LNCAP (cell line): Measurements from ENCODE around the gene TXLNG.

Experiments used
- TF ChIP-seq, protein P1 (sequence below): fragments of 450-650 bp; IDR thresholded peaks from 2 replicates; pipeline ENCODE4 v1.5.1; 2017; ENCODE audit warnings: mild to moderate bottlenecking

The TXLNG gene

DNA sequence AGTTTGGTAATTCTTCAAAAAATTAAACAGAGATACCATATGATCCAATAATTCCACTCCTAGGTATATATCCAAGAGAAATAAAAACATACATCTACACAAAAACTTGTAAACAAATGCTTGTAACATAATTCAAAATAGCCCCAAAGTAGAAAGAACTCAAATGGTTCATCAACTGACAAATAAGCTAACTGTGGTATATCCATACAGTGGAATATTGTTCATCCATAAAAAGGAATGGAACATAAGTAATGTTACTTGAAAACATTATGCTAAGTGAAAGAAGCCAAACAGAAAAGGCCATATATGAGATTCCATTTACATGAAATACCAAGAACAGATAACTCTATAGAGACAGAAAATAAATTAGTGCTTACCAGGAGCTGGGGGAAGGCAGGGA lies 70.5 kb downstream of the TXLNG start:
- TF ChIP-seq, protein P1, sequence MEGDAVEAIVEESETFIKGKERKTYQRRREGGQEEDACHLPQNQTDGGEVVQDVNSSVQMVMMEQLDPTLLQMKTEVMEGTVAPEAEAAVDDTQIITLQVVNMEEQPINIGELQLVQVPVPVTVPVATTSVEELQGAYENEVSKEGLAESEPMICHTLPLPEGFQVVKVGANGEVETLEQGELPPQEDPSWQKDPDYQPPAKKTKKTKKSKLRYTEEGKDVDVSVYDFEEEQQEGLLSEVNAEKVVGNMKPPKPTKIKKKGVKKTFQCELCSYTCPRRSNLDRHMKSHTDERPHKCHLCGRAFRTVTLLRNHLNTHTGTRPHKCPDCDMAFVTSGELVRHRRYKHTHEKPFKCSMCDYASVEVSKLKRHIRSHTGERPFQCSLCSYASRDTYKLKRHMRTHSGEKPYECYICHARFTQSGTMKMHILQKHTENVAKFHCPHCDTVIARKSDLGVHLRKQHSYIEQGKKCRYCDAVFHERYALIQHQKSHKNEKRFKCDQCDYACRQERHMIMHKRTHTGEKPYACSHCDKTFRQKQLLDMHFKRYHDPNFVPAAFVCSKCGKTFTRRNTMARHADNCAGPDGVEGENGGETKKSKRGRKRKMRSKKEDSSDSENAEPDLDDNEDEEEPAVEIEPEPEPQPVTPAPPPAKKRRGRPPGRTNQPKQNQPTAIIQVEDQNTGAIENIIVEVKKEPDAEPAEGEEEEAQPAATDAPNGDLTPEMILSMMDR = no peak

DNA sequence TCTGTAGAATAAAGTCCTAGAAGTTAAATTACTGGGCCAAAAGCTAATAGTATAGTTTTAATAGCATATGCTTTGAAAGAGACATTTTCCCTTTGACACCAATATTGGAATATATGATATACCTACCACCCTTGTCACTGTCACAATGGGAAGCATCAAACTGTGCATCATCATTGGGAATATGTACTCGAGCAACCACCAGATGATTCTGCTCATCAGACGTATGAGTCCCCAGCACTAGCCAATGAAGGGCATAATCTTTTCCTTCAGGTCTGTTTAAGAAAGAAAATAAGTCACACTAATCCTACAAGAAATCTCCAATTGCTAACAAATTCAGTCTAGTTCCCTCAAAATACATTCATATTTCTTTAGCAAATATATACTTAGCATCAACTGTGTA lies 76.6 kb downstream of the TXLNG start:
- TF ChIP-seq, protein P1 = no peak

DNA sequence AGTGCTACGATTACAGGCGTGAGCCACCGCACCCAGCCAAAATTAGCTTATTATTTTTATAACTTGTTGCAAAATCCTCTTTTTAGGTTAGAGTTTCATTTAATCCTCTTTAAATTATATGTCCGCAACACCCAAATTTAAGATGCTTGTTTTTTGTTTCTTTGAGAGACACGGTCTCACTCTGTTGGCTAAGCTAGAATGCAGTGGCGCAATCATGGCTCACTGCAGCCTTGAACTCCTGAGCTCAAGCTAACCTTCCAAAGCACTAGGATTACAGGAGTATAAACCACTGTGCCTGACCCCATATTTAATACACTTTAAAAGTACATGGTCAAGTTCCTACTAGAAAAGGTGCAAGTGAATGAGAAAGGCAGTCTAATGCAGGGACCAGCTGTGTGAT lies 81.7 kb downstream of the TXLNG start:
- TF ChIP-seq, protein P1 = no peak

DNA sequence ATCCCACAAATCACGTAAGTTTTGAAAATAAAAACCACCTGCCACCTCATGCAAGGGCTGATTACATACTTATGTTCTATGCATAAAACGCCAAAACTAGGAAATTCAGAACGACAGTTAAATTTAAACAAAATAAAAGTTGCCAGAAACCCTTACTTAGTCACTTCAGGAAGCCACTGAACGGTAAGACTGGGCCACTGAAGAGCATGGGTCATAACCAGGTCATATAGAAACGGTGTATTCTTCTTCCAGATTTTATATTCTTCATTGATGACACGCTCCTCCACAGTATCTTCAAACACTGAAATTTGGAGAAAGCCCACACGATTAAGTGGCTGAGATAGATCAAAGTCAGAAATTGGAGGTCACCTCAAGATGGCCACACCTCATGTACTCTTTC lies 82.7 kb downstream of the TXLNG start:
- TF ChIP-seq, protein P1 = no peak

DNA sequence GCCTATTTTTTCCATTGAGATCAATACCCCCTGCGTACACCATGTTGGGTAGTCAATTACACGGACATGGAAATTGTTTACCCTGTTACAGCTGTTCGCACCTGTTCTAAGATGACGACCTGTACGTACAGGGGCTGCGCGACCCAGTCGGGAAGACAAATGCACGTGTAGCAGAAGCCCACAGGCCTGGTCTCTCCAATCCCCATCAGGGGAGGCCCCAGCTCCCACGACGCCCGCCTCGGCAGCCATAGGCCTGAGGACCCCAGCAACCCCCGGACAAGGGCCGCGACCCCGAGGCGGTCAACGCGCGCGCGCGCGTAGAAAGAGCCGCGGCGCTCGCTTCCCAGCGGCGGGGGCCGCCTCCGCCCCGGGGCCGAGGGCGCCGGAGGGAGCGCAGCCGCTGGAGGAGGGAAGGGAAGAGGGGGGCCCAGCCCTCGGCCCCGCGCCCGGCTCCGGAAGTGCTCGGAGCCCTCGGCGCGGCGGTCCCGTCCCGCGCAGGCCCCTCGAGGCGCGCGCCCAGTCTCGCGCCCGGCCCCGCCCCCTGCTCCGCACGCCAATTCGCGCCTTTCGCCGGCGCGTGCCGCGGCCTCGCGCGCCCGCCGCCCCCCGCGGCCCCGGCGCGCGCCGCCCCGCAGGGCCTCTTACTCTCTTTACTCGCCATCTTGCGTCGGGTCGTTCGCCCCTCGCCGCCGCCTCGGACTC lies 83.3 kb downstream of the TXLNG start:
- TF ChIP-seq, protein P1 = no peak

DNA sequence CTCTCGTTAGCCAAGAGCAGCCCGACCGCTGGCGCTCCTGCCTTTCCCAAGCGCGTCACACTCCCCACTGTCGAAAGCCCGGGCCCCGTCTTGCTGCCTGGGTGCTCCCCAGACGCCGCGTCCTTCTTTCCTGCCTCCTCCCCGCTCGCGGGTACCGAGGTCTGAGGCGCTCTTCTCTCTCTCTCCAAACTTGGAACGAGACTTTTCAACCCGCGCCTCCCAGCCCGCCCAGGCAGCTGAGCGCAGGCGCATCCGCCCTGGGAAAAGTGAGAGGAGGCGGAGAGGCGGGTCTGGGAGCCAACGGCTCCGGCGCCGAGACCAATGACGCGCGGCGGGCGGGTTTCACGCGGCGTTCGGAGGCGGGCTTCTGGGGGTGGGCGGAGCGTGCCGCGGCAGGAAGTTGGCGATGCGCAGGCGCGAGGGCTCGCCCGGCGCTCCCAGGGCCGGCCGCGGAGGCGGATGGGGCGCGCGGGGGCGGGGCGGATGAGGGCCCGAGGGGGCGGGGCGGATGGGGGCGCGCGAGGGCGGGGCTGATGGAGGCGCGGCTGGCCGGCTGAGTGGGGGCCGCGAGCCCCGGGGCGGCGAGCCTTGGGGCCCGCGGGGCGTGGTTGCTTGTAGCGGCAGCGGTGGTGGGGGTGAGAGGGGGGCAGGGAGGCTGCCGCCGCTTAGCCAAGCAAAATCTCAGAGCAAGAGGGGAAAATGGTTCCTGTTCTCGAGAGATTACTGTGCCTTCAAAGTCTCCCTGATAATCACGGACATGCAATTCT lies 84.0 kb downstream of the TXLNG start, which contains the start of gene RBBP7:
Gene RBBP7, minus strand, starts transcription at position 268 of the 767 bp plus-strand sequence. CDS start 309 bp downstream, outside the sequence.
- TF ChIP-seq, protein P1 = no peak

DNA sequence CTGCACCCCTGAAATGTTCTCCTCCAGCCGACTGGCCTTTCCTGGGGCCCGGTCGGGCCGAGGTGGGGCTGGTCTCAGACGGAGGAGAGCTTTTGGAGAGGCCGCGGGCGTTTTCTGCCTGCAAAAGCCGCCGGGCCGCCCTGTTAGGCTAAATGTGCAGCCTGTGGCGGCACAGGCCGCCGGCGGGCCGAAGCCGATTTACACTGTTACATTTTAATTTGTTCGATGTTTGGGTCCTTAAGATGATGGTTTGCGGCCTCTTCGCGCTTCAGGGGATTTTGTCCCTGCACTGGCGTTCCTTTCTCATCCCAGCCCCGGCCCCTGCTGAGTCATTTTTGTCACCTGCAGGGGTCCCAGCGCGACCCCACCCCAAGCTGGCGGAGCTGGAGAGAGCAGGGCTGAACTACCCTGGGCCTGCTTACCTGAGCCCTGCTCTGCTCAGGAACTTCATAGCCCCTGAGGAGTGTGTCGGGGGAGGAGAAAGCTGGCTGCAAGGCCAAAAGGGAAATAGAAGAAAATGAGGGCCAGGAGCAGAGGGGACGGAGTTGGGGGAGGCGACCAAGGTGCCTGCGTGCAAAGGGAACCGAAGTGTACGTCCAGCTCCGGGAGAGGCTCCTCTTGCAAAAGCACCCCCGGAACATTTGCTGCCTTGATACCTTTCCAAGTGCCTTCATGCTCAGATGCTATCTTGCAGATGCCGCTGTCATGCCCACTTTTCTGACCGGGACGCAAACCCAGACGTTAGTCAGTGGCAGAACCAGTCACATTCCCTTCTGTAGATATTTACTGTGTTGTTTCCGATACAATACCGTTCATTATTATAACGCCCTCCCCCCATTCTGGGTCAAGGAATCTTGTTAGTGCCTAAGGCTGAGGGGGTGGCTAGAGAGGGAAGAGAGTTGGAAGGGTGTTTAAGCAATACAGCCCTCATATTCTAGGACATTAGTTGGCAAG lies 84.9 kb downstream of the TXLNG start:
- TF ChIP-seq, protein P1 = no peak
